Renal cortical epithelial cell (primary cell): ENCODE results near the gene PLA2G12A. TPM values are rescaled to one million over a fixed set of nuclear protein-coding genes. Genes with fewer than 3 reads are reported as not detected.

Experiments
- DNase-seq: peaks from one replicate; pipeline ENCODE4 v3.0.0-alpha.2; 2011; ENCODE audit warnings: low read depth
- total RNA-seq: library from RNA; depleted of rRNA; stranded (reverse); fragments of >200 nt; gene quantifications from 2 replicates; pipeline ENCODE4 v1.2.3, GENCODE V29; 2014

The PLA2G12A gene
- 7.1 and 18.1 TPM in 2 replicates for total RNA-seq

DNA sequence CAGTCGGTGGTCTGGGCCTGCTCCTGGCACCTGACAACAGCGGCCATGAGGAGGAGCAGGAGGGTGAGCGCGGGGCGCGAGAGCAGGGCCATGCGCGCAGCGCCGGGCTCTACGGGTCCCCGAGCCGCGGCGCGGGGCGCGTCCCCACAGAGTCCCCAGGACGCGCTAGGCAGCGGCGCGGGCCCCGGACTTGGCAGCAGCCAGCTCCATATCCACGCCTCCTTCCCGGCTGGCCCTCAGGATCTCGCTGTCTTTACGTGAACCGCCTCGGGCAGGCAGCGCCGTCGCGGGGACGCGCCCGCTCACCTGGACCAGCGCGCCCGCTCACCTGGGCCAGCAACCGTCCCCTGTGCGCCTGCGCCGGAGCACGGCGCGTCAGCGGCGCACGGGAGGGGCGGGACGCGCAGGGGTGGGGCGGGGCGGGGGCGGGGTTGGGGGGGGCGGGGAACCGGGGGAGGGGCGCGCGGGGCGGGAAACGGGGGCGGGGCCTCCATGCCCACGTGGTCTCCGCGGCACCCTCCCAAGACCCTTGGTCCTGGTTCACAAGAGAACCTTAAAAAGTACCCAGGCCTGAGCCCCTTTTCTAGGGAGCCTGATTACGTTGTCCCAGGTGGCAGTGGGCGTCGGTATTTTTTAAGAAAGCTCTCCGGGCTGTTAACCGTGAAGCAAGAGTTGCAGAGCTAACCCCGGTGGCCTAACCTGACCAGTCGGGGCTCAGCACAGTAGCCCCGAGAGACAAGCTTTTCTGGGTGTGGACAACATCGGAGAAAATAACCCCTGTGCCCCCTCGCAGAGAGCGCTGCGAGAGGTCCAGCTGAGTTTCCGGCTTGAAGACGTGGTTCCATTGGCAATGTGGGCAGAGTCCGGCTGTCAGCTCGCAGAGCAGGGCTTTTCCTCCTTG lies at the start of gene PLA2G12A:
Gene PLA2G12A (minus strand): TSS at position 353 of the 901 bp plus-strand sequence. CDS start 261 bp downstream, at position 92.
- DNase-seq = peak; percentile 44

DNA sequence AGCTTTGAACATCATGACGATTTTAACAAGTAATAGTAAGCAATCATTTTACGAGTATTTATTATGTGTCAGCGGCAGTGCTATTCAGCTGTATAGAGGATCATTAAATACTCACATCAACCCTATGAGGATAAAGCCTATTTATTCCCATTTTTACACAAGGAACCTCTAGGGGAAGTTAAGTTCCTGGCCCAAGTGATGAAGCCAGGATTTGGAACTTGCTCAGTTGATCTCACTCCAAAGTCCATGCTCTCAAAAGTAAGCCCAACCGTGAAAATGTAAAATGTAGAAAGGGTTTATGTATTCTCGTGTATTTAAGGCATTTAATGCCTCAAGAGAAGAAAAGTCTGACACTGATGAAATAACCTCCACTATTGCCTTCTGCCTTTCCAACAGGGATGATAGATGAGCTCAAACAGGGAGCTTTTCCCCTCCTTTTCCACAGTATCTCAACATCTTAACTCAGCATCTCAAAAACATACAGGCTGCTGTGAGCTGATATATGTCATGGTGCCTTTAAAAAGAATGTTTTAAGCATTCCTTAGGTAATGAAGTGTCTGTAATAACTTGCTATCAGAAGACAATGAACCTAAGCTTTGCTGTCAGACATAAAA lies 35.0 kb upstream of the PLA2G12A start:
- DNase-seq = no peak

DNA sequence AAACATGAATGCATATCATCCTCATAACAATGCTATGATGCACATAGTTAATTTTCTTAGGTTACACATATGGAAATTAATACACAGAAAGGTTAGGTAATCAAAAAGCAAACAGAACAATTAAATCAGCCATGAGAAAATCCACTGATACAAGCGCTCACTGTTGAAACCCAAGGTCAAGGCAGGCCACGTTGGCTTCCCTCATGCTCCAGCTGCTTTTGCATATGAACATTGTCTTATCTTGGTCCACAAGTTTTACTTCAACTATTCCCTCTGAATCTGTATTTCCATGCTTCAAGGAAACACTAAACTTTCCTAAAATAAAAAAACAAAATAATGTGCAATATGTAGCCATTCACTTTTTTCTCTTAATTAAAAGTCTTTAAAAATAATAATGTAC lies 34.5 kb upstream of the PLA2G12A start:
- DNase-seq = no peak

DNA sequence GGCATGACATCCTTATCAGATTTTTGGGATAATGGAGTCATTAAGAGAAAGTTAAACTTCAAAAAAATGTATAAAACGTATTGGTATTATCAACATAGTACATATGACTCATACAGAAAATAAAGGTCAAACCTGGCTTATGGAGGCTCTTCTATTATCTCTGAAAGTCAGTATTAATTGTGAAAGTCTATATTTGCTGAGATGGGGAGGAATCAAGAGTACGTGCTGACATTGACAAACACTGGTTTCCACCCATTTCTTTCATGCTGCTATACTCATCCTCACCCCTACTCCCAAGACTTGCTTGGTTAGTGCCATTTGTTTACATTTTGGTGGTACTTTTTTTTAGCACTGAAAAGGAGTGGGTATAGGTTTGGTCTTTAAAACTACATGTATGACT lies 30.8 kb upstream of the PLA2G12A start:
- DNase-seq = no peak

DNA sequence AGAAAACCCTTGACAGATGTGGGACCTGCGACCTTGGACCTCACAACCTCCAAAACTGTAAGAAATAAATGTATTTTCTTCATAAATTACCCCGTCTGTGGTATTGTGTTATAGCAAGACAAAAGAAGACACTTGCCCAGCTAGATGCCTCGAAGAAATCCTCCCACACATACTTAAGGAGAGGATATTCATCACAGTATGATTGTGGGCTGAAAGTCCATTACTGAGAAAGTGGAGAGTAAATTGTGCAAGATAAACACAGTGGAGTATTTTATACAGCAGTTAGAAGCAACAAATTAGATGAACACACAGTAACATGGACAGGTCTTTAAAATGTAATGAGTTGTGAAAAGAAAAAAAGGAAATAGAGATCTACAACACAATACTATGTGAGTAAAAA lies 25.8 kb upstream of the PLA2G12A start:
- no peak for DNase-seq

DNA sequence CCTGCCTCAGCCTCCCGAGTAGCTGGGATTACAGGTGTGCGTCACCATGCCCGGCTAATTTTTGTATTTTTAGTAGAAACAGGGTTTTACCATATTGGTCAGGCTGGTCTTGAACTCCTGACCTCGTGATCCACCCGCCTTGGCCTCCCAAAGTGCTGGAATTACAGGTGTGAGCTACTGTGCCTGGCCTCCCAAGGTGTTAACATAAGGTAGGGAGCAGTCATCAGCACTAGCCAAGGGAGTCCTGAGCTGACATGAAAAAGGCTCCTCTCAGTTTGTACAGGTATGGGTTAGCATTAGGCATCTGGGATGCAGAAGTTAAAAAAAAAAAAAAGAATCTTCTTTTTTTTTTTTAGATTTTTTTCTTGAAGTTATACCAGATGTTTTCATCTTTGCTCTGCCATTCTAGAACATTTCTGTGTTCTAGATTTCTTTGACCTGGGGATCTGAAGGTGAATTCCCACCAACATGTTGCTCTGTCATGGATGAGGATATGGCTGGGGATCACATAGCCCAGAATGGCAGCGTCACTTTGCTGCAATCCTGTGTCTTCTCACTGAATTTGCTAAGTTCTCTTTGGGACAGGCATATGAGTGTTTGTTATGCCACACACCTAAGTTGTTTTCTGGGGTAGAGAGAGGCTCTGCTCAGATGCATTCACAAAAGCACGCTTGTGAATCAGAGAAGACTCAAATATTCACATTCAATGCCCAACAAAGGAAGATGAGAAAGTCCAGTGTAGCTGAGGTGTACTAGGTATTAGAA lies 24.4 kb upstream of the PLA2G12A start:
- no peak for DNase-seq

DNA sequence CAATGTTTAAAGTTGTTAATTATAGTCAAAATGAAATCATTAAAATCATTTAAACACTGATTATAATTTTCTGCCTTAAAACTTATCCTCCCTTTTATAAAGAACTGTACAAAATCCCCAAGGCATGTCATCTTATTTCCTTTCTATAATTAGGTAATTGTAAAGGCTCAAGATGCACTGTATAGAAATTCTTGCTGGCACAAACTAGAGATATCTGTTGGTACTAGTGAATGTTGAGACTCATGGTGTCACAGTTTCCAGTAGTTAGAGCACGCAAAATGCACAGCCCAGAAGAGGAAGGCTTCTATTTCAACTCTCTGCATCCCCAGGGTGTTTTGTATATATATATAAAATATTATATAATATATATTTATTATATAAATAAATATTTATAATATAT lies 22.7 kb upstream of the PLA2G12A start:
- DNase-seq = no peak

DNA sequence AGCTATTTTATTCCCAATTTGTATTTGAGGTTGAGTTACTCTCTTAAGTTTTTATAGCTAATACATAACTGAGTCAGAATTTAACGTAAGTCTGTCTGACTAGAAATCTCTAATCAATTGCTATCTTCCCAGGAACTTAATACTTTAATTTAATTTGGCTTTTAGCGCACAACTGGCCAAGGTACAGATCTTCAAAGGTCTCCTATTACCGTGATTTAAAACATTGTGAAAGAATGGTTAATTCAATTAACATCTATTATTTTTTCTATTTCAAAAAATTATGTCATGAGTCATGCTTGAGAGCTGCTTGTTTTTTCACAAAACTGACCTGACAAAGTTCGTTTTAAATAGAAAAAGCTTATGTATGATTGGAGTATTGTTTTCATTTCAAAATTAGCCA lies 22.0 kb upstream of the PLA2G12A start:
- no peak for DNase-seq

DNA sequence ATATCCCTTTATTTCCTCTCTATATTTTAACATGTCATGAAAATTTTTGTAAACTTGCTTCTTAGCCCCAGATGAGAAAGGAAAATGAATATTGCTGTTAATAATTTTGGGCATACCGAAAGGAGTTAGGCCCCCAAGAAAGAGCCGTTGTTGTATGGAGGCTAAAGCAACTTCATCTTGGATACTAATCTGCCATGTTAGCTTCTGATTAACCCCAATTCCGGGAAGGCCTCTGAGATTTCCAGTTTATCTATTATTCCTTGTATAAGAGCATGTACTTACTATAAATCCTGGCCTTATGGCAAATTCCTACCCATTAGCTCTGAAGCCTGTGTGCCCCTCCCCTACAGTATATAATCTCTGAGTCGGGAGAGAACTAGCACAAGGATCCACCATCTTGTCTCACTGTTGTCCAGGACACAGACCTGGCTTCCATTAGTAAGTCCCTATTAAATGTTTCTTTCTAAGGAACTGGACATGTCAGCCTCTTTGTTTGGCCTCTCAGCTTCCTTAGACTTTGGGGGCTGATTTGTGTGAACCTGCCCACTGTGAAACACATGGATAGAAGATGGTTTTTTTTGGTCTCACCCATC lies 20.9 kb upstream of the PLA2G12A start:
- DNase-seq = no peak

DNA sequence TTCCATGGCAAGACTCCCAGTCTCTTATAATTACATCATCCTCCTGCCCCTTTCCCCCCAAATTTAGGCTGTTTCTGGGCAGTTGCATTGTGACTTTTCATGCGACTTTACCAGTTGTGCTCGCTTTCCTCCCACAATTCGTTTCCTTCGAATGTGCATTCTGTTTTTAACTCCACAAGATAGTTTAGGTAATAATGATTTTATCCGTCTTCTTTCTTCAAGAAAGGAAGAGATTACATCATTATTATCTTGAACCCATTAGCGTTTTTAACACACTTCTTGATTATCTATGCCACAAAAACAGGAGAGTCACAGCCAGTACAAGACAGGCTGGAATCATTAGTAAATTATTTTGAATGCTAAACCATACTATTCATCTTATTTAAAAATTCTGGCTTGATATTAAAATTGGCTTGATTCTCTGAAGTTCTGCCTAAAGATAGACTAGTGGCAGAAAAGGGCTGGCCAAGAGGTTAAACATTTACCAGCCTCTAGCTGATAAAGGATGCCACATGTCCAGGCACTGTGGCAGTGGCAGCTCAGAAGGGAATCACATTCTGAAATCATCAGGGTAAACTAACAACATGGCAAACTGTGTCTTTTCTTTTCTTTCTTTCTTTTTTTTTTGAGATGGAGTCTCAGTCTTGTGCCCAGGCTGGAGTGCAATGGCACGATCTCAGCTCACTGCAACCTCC lies 19.7 kb upstream of the PLA2G12A start:
- DNase-seq = no peak

DNA sequence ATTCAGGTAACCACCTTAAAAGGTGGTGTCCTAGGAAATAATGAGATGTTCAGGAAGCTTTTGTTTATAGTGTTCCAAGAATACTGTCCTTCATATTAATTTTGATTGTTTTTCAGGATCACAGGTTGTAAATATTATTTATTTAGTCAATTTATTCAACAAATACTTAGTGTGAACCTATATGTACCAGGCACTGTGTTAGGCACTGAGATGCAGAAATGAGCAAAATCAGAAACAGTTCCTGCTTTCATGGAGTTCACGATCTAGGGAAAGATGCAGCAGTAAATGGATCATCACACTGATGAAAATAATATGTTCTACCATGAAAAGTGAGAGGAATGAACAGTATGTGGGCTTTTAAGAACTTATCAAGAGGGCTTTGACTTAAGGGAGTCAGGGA lies 18.2 kb upstream of the PLA2G12A start:
- no peak for DNase-seq

DNA sequence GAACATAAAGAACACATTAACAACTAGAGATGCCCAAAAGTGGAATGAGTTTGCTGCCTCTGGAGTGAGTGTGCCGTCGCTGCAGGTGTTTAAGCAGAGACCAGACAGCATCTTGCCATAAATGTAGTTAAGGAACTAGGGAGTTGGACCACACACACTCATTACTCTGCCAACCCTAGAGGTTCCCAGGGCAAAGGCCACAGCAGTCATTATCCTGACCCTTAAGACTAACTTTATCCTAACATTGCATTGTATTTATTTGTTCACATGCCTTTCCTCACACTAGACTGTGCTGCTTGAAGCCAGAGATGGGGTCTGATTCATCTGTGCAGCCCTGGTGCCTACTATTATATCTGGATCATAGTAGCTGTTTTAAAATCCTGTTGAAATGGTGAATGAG lies 16.9 kb upstream of the PLA2G12A start:
- DNase-seq = no peak

DNA sequence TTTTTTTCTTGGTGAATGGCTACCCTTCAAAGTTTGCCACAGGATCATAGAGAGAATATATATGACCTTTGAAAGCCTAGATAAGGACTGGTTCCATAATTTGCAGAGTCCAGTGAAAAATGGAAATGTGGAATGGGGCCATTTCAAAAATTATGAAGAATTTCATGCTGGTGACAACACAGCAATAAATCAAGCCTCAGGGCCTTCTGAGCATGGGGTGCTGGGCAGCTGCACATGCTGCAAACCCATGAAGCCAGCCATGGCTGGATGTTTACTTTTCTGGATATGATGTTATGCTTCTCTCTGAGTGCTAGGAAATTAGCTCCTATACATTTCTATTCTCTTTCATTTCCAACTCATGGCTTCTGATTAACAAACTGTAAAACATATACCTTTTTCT lies 16.0 kb upstream of the PLA2G12A start:
- DNase-seq = no peak

DNA sequence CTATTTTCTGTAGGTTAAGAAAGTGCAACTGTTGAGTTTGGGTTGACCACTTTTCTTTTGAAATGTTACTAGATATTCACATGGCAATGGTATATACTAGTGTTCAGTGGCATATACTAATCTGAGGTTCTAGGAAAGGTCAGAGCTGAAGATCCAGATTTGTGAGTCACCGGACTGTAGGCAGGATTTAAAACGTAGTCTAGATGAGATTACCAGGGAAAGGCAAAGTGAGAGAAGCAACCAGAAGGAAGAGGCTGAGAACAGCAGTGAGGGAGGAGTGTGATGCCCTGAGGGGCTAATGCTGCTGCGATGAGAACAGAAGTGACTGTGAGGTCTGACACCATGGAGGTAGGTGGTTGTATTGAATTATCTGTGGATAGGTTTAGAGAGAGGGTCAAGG lies 9.7 kb upstream of the PLA2G12A start:
- no peak for DNase-seq

DNA sequence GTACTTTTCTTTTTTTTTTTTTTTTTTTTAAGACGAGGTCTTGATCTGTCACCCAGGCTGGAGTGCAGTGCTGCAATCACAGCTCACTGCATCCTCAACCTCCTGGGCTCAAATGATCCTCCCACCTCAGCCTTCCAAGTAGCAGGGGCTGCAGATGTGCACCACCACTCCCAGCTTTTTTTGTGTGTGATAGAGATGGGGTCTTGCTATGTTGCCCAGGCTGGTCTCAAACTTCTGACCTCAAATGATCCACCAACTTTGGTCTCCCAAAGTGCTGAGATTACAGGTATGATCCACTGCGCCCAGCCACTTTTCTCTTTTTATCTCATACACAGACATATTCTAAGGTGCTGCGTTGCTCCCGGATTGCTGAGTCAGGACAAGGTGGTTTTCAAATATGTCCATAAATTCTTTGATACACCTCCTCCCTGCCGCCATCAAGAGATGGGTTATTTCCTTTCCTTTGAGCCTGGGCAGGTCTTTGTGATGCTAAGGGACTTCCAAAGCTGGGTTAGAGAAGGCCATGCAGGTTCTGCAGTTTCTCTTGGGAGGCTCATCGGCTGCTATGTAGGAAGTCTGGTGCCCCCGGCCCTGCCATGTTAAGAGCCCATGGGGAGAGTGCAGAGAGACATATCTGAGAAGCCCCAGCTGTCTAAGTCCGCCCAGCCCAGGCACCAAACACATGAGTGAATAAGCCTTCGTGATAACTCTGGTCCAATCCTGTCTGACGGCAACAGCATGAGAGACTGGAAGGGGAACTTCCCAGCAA lies 8.4 kb upstream of the PLA2G12A start:
- no peak for DNase-seq

DNA sequence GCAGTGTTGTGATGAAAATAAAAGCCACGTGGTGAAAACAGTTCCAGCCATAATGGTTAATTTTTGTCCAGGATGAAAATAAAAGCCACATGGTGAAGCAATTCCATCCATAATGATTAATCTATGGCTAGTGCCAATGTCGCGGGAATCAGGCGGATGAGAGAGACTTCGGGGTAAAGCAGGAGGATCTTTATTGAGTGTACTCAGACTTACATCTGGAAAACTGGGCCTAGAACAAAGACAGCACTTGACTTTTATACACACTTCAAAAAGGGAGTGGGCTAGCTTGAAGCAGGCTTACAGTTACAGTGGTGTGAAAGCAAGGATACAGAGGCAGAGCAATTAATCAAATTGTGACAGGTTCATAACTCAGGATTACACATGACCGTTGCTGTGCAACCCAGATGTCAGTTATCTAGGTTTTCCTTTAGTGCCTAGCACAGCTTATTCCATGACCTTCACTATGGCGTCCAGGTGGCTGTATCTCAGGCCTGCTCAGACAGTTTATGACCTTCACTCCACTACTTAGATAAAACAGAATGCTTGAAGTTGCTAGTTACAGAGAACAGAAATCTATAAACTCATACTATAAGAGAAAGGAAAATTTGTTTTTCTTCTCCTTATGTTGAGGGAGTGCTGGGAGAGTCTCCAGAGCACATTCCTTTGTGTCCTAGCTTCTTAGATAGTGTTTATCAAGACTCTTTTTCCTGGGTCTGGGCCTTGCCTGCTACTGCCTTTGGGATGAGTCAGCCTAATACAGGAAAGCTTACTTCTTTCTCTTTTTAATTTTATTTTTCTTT lies 5.9 kb upstream of the PLA2G12A start:
- DNase-seq = peak; percentile 72

DNA sequence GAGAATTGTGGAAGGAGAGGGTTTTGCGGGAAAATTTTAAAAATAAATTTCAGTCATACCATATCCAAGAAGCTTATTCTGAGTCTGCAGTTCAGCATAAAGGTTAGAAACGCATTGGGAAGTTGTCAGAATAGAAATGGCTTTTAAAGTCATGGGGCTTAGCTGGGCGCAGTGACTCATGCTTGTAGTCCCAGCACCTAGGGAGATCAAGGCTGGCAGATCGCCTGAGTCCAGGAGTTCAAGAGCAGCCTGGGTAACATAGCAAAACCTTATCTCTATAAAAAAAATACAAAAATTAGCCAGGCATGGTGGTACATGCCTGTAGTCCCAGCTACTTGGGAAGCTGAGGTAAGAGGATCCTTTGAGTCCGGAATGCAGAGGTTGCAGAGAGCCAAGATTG lies 3.9 kb upstream of the PLA2G12A start:
- DNase-seq = no peak

DNA sequence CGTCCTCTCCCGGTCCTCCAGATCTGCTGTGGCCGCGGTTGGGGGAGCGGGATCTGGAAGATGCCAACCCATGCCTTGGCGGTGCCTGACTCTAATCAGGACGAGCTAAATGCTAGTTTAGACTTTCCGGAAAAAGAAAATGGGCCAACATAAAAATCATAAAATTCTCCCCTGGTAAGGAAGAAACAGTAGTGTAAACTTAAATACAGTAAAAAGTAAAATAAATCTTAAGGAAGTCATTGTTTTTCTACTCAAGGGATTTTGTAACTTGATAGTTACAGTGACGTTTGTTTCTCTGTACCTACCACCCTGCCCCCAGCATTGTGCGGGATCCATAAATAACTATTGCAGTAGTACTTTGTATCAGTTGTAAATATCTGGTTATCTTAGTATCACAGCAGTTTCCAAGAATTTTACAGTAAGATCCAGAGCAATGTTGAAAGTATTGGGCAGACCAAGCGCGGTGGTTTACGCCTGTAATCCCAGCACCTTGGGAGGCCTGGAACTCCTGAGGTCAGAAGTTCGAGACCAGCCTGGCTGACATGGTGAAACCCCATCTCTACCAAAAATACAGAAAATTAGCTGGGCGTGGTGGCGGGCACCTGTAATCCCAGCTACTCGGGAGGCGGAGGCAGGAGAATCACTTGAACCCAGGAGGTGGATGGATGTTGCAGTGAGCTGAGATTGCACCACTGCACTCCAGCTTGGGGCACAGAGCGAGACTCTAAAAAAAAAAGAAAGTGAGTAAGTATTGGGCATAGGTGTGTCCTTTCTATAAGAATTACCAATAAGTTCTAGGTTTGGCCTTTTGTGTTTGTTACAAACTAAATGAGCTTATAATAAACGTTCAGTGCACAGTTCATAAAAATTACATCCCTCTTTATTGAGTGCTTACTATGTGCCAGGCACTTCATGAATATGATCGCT lies 1.0 kb upstream of the PLA2G12A start:
- peak; percentile 3 for DNase-seq
